Measurements from ENCODE around the gene ALPK1.

DNA sequence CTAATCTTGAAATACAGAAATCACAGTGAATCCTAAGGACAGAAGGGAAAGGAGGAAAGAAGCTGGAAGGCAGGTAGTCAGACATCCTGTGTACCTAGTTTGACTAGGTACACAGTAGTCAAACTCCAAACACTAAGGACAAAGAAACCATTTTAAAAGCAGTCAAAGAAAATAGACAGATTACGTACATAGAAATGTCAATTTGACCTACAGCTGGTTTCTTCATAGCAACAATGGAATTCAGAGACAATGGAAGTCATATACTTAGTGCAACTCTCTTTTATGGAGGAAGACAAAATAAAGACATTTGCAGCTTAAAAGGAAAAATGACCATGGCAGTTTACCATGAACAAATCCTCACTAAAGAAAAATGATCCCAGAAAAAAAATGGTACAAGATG is 139.8 kb downstream of the ALPK1 start:
- TF ChIP-seq, protein P1, sequence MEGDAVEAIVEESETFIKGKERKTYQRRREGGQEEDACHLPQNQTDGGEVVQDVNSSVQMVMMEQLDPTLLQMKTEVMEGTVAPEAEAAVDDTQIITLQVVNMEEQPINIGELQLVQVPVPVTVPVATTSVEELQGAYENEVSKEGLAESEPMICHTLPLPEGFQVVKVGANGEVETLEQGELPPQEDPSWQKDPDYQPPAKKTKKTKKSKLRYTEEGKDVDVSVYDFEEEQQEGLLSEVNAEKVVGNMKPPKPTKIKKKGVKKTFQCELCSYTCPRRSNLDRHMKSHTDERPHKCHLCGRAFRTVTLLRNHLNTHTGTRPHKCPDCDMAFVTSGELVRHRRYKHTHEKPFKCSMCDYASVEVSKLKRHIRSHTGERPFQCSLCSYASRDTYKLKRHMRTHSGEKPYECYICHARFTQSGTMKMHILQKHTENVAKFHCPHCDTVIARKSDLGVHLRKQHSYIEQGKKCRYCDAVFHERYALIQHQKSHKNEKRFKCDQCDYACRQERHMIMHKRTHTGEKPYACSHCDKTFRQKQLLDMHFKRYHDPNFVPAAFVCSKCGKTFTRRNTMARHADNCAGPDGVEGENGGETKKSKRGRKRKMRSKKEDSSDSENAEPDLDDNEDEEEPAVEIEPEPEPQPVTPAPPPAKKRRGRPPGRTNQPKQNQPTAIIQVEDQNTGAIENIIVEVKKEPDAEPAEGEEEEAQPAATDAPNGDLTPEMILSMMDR (IDR thresholded peaks at IDR 0.05): no peak
- TF ChIP-seq YY1 (IDR thresholded peaks at IDR 0.05; ENCODE audit: low read depth) (no peak), RCOR1 (IDR thresholded peaks at IDR 0.05; ENCODE audit: low read length) (no peak), POLR2AphosphoS5 (IDR thresholded peaks at IDR 0.05; ENCODE audit: low read depth, low read length) (no peak), JUND (IDR thresholded peaks at IDR 0.05) (no peak), GABPA (IDR thresholded peaks at IDR 0.05; ENCODE audit: low read depth) (no peak), EP300 (IDR thresholded peaks at IDR 0.05; ENCODE audit: borderline replicate concordance in 1 of 2, low read depth in 1 of 2, low read length in 1 of 2) (no peak), NFIC (IDR thresholded peaks at IDR 0.05; ENCODE audit: borderline replicate concordance) (no peak), SMC3 (IDR thresholded peaks at IDR 0.05; ENCODE audit: low read depth, low read length) (no peak)
- TF ChIP-seq, protein P2, sequence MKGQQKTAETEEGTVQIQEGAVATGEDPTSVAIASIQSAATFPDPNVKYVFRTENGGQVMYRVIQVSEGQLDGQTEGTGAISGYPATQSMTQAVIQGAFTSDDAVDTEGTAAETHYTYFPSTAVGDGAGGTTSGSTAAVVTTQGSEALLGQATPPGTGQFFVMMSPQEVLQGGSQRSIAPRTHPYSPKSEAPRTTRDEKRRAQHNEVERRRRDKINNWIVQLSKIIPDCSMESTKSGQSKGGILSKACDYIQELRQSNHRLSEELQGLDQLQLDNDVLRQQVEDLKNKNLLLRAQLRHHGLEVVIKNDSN (IDR thresholded peaks at IDR 0.05; ENCODE audit: borderline replicate concordance, low read depth): no peak
- TF ChIP-seq, protein P3, sequence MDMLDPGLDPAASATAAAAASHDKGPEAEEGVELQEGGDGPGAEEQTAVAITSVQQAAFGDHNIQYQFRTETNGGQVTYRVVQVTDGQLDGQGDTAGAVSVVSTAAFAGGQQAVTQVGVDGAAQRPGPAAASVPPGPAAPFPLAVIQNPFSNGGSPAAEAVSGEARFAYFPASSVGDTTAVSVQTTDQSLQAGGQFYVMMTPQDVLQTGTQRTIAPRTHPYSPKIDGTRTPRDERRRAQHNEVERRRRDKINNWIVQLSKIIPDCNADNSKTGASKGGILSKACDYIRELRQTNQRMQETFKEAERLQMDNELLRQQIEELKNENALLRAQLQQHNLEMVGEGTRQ (IDR thresholded peaks at IDR 0.05; ENCODE audit: borderline replicate concordance, low read depth, low read length): no peak
